ENCODE measurements around the gene TMEM201. TPM values are rescaled to one million over a fixed set of nuclear protein-coding genes. Genes with fewer than 3 reads are reported as not detected.

The TMEM201 gene
- total and polyA plus RNA-seq, 9 of the 15 experiments (the other 6 are each of a cell fraction or from before 2014, with no cell fraction given) = 0.42 to 51.3 (median 7.4) TPM

DNA sequence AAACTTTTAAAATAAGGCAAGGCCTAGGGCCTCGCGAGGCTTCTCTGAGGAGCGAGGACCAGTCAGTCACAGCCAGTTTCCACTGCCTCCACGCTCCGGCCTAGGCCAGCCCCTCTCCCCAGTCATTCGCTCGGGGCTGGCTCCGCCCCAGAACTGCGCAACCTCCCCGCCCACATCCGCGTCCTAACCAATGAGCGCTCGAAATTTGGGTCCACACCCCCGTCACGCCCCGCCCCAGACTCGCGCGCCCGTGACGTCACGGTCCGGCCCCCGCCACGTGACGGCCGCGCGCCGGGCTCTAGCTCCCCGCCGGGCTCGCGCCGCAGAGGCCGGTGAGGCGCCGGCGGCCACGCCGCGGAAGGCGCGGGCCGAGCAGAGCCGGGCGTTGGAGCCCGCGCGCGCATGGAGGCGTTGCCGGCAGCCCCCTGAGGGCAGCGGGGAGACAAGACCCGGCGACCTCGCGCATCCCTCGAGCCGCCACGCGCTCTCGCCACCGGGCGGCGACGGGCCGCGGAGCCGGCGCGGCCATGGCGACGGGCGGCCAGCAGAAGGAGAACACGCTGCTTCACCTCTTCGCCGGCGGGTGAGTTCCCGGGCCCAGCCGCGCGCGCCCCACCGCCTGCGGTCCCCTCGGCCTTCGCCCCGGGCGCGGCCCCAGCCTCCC lies 49.4 kb upstream of the TMEM201 start, which contains the start of gene SLC25A33 (continued):
- TF ChIP-seq ZNF79 (CRISPR knock-in tag; IDR thresholded peaks at IDR 0.05; ENCODE audit: low read depth) = no peak
- TF ChIP-seq RBBP5 (IDR thresholded peaks at IDR 0.05; ENCODE audit: borderline replicate concordance, insufficient read depth, low read length, poor library complexity, severe bottlenecking) = peak; percentile 90
- TF ChIP-seq ZEB2 (IDR thresholded peaks at IDR 0.05) = no peak
- TF ChIP-seq ZNF212 (CRISPR knock-in tag; IDR thresholded peaks at IDR 0.05) = no peak
- peak; percentile 69; the same call in 1 of the 2 replicates for TF ChIP-seq MED1 (CRISPR knock-in tag; IDR thresholded peaks at IDR 0.05; ENCODE audit: borderline replicate concordance)
- TF ChIP-seq, protein P1, sequence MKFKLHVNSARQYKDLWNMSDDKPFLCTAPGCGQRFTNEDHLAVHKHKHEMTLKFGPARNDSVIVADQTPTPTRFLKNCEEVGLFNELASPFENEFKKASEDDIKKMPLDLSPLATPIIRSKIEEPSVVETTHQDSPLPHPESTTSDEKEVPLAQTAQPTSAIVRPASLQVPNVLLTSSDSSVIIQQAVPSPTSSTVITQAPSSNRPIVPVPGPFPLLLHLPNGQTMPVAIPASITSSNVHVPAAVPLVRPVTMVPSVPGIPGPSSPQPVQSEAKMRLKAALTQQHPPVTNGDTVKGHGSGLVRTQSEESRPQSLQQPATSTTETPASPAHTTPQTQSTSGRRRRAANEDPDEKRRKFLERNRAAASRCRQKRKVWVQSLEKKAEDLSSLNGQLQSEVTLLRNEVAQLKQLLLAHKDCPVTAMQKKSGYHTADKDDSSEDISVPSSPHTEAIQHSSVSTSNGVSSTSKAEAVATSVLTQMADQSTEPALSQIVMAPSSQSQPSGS (CRISPR knock-in tag; IDR thresholded peaks at IDR 0.05) = peak; percentile 19; the same call in 1 of the 2 replicates
- no peak for TF ChIP-seq SMAD2 (IDR thresholded peaks at IDR 0.05; ENCODE audit: low read depth, low read length)
- TF ChIP-seq HDAC2 (IDR thresholded peaks at IDR 0.05) = no peak
- peak; percentile 85; the same call in 1 of the 2 replicates for TF ChIP-seq EP400 (IDR thresholded peaks at IDR 0.05)
- peak; percentile 14 for TF ChIP-seq FOS (IDR thresholded peaks at IDR 0.05; ENCODE audit: extremely low read depth, insufficient read length)
- TF ChIP-seq MBD2 (IDR thresholded peaks at IDR 0.05; ENCODE audit: borderline replicate concordance, low read depth) = 0 out of 2 replicates have a peak, but pooled peaks have one; percentile 56
- TF ChIP-seq SUPT5H (IDR thresholded peaks at IDR 0.05) = peak; percentile 79
- TF ChIP-seq, protein P2, sequence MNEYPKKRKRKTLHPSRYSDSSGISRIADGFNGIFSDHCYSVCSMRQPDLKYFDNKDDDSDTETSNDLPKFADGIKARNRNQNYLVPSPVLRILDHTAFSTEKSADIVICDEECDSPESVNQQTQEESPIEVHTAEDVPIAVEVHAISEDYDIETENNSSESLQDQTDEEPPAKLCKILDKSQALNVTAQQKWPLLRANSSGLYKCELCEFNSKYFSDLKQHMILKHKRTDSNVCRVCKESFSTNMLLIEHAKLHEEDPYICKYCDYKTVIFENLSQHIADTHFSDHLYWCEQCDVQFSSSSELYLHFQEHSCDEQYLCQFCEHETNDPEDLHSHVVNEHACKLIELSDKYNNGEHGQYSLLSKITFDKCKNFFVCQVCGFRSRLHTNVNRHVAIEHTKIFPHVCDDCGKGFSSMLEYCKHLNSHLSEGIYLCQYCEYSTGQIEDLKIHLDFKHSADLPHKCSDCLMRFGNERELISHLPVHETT (CRISPR knock-in tag; conservative IDR thresholded peaks at IDR 0.05 in 1 of 2, IDR thresholded peaks at IDR 0.05 in 1 of 2) = peak in 1 of 2 experiments; percentile 83; a peak in 2 of 4 replicates
- peak; percentile 47; the same call in 1 of the 2 replicates for TF ChIP-seq CBFA2T2 (conservative IDR thresholded peaks at IDR 0.05)
- no peak for TF ChIP-seq TAF9B (IDR thresholded peaks at IDR 0.05; ENCODE audit: partially characterized antibody)
- no peak for TF ChIP-seq NFYB (IDR thresholded peaks at IDR 0.05; ENCODE audit: extremely low read depth, insufficient read length)

Data from K562 (cell line).